Measurements from ENCODE around the gene PTPN1. TPM values are rescaled to one million over a fixed set of nuclear protein-coding genes. Genes with fewer than 3 reads are reported as not detected.
"Not testable (repeated sequence)": the region's sequence is repeated elsewhere in the genome, so short reads cannot be mapped to it uniquely, and the experiment has no call there.

Gene PTPN1
- total RNA-seq, 1 experiment from 2014 or later: 65.2 TPM

DNA sequence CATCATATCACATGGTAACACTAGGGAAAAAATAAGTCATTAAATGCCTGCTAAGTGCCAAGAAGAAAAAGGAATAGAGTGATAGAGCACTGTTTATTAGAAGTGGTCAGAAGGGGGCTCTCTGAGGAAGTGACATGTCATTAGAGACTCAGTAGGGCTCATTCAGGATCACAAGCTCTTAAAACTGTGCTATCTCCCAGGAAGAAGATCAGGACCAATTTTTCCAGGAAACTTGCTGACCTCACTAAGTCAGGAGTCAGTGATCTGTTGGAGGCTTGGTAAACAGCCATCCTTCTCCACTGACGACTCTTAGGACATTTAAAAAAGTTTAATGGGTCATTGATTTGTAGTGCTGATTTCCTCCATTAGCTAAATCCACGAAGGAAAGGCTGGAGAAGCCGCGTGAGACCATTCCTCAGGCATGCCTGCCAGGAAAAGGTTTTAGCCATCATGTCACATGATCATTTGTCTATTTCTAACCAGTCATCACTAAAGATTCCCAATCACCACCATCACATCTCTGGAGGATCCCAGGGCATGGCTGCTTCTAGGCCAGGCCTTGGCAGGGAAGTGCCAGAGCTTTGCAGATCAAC, 5.9 kb upstream of the PTPN1 start:
- DNase-seq: no peak
- no peak overlapping the region for H3K4me3 Mint-ChIP-seq (ENCODE audit: unreplicated experiment)
- H3K4me1 ChIP-seq: peaks cover 10% of the 10 kb centered on the region
- H3K4me1 Mint-ChIP-seq (ENCODE audit: low read depth, unreplicated experiment): no peaks in the 10 kb centered on the region
- H3K27me3 Mint-ChIP-seq (ENCODE audit: insufficient read depth, unreplicated experiment): no peaks in the 10 kb centered on the region
- no peaks in the 10 kb centered on the region for H3K9me3 Mint-ChIP-seq (ENCODE audit: unreplicated experiment)
- ChIA-PET POLR2A (no interaction called here), CTCF (interaction anchor here (0.6 to 3.2 kb wide), 16 partner anchors 21 to 391 kb away, joined by 3 to 37 read pairs (median 4); partner anchors contain the start of gene UBE2V1)
- no peaks in the 10 kb centered on the region for H3K36me3 ChIP-seq (ENCODE audit: control insufficient read depth, insufficient read depth, low read length)
- intact Hi-C loops (cut with micrococcal nuclease; ENCODE audit: unreplicated experiment): loop anchor here (1.0 kb wide), 1 partner anchor 72 kb away; no protein-coding TSS in a partner anchor
- no peak overlapping the region for H3K4me3 ChIP-seq (ENCODE audit: low read depth, low read length)
- TF ChIP-seq, protein P1, sequence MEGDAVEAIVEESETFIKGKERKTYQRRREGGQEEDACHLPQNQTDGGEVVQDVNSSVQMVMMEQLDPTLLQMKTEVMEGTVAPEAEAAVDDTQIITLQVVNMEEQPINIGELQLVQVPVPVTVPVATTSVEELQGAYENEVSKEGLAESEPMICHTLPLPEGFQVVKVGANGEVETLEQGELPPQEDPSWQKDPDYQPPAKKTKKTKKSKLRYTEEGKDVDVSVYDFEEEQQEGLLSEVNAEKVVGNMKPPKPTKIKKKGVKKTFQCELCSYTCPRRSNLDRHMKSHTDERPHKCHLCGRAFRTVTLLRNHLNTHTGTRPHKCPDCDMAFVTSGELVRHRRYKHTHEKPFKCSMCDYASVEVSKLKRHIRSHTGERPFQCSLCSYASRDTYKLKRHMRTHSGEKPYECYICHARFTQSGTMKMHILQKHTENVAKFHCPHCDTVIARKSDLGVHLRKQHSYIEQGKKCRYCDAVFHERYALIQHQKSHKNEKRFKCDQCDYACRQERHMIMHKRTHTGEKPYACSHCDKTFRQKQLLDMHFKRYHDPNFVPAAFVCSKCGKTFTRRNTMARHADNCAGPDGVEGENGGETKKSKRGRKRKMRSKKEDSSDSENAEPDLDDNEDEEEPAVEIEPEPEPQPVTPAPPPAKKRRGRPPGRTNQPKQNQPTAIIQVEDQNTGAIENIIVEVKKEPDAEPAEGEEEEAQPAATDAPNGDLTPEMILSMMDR (IDR thresholded peaks at IDR 0.05; ENCODE audit: insufficient read depth in 1 of 2, low read depth in 1 of 2, low read length in 1 of 2, severe bottlenecking in 1 of 2, unreplicated experiment in 1 of 2): peak; percentile 43 to 53
- no peaks in the 10 kb centered on the region for H3K9me3 ChIP-seq
- no peak overlapping the region for H3K27ac Mint-ChIP-seq (ENCODE audit: unreplicated experiment)
- no TSS peak for BruUV-seq (replicated peaks)
- H3K36me3 Mint-ChIP-seq (ENCODE audit: insufficient read depth, unreplicated experiment): no peaks in the 10 kb centered on the region
- no peaks in the 10 kb centered on the region for H3K27me3 ChIP-seq (replicated peaks; ENCODE audit: control insufficient read depth, insufficient read depth, low read length)

DNA sequence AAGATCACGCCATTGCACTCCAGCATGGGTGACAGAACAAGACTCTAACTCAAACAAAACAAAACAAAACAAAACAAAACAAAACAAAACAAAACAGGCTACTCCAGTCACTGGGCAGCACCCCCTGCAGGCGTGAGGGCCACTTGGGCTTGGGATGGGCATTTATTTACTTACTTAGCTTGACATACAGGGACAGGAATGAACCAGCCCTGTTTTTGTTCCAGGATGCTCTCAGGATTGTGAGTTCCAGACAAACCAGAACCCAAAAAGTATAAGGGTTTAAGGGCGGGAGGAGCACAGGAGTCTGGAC, 4.0 kb upstream of the PTPN1 start:
- intact Hi-C loops (cut with micrococcal nuclease; ENCODE audit: unreplicated experiment): loop anchor here (1.0 kb wide), 1 partner anchor 28 kb away; no protein-coding TSS in a partner anchor
- Mint-ChIP-seq H3K36me3 (ENCODE audit: insufficient read depth, unreplicated experiment) (peaks cover 11% of the 10 kb centered on the region), H3K9me3 (ENCODE audit: unreplicated experiment) (no peaks in the 10 kb centered on the region), H3K4me1 (ENCODE audit: low read depth, unreplicated experiment) (peaks cover 5% of the 10 kb centered on the region), H3K27ac (ENCODE audit: unreplicated experiment) (no peak overlapping the region), H3K27me3 (ENCODE audit: insufficient read depth, unreplicated experiment) (no peaks in the 10 kb centered on the region), H3K4me3 (ENCODE audit: unreplicated experiment) (no peak overlapping the region)
- H3K9me3 ChIP-seq: no peaks in the 10 kb centered on the region
- no peaks in the 10 kb centered on the region for H3K36me3 ChIP-seq (ENCODE audit: control insufficient read depth, insufficient read depth, low read length)
- no peak overlapping the region for H3K4me3 ChIP-seq (ENCODE audit: low read depth, low read length)
- TF ChIP-seq, protein P1 (IDR thresholded peaks at IDR 0.05; ENCODE audit: insufficient read depth in 1 of 2, low read depth in 1 of 2, low read length in 1 of 2, severe bottlenecking in 1 of 2, unreplicated experiment in 1 of 2): peak in 1 of 2 experiments; percentile 26
- no peaks in the 10 kb centered on the region for H3K27me3 ChIP-seq (replicated peaks; ENCODE audit: control insufficient read depth, insufficient read depth, low read length)
- ChIA-PET CTCF (interaction anchor here (0.7 to 3.2 kb wide), 4 partner anchors 67 to 391 kb away, joined by 3 to 37 read pairs (median 4); no protein-coding TSS in a partner anchor), POLR2A (no interaction called here)
- BruUV-seq (replicated peaks): no TSS peak
- DNase-seq: no peak
- peaks cover 17% of the 10 kb centered on the region for H3K4me1 ChIP-seq

DNA sequence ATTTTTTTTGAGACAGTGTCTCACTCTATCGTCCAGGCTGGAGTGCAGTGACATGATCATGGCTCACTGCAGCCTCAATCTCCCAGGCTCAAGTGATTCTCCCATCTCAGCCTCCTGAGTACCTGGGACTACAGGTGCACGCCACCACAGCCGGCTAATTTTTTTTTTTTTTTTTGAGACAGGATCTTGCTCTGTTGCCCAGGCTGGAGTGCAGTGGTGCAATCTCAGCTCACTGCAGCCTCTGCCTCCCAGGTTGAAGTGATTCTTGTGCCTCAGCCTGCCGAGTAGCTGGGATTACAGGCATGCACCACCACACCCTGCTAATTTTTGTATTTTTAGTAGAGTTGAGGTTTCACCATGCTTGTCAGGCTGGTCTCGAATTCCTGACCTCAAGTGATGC, 2.4 kb upstream of the PTPN1 start:
- H3K27me3 ChIP-seq (replicated peaks; ENCODE audit: control insufficient read depth, insufficient read depth, low read length); H3K9me3 Mint-ChIP-seq (ENCODE audit: unreplicated experiment); H3K36me3 ChIP-seq (ENCODE audit: control insufficient read depth, insufficient read depth, low read length); BruUV-seq (replicated peaks); DNase-seq; H3K4me3 ChIP-seq (ENCODE audit: low read depth, low read length); H3K9me3 ChIP-seq; H3K27me3 Mint-ChIP-seq (ENCODE audit: insufficient read depth, unreplicated experiment); intact Hi-C loops (cut with micrococcal nuclease; ENCODE audit: unreplicated experiment); POLR2A ChIA-PET; H3K4me3 Mint-ChIP-seq (ENCODE audit: unreplicated experiment): not testable (repeated sequence)
- Mint-ChIP-seq H3K27ac (ENCODE audit: unreplicated experiment) (peak overlapping the region; percentile 1), H3K4me1 (ENCODE audit: low read depth, unreplicated experiment) (peaks cover 18% of the 10 kb centered on the region), H3K36me3 (ENCODE audit: insufficient read depth, unreplicated experiment) (peaks cover 11% of the 10 kb centered on the region)
- CTCF ChIA-PET: interaction anchor here (1.0 kb wide), 1 partner anchor 29 kb away, joined by 3 read pairs; no protein-coding TSS in a partner anchor
- peaks cover 32% of the 10 kb centered on the region for H3K4me1 ChIP-seq

Measured in Caco-2 (cell line).